HK-2 (cell line): ENCODE data around the gene PKD1L1.
"Not testable (repeated sequence)": the region's sequence is repeated elsewhere in the genome, so short reads cannot be mapped to it uniquely, and the experiment has no call there.

Experiments used
- DNase-seq: peaks from one replicate; pipeline ENCODE4 v3.0.0-alpha.2; 2018; ENCODE audit not compliant: unreplicated experiment

The PKD1L1 gene

DNA sequence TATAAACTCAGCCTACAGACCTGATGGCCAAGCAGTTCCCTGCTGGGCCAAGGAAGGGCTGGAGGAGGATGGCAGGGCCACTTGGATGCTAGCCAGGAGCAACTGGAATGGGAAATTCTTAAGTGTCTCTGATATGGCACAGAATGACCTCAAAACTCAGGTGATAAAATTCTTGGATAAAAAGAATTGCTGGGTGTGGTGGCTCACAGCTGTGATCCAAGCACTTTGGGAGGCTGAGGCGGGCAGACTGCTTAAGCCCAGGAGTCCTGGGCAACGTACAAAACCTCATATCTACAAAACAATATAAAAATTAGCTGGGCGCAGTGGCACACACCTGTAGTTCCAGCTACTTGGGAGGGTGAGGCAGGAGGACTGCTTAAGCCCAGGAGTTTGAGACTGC lies 14.0 kb upstream of the PKD1L1 start:
- no peak for DNase-seq

DNA sequence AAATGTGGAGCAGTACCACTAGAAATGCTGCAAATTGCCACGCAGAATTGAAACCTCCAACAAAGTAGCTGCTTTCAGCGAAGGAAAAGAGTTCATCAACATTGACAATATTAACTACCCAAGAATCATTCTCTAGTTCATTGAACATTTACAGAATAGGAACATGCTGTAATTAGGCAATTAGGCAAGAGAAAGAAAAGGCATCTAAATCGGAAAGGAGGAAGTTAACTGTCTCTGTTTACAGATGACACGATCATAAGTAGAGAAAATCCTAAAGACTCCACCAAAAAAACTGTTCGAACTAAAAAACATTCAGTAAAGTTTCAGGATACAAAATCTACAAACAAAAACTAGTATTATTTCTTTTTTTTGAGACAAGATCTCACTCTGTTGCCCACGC lies 8.9 kb upstream of the PKD1L1 start:
- no peak for DNase-seq

DNA sequence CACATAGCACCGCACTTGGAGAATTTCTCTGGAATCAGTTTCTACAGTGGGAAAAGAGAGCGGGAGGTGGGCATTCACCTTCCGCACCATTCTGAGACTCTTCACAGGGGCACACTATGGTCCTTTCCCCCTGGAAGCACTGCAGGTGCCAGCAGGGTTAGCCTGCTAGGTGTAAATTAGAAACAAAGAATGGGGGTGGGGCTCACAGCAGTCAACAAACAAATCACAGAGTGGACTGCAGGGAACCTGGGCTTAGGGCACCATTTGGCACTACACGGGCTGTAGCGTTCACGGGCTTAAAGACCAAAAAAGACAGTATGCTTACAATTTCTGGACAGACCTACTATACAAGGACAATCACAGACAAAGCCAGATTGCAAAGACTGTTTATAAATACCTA lies 8.0 kb upstream of the PKD1L1 start:
- no peak for DNase-seq

DNA sequence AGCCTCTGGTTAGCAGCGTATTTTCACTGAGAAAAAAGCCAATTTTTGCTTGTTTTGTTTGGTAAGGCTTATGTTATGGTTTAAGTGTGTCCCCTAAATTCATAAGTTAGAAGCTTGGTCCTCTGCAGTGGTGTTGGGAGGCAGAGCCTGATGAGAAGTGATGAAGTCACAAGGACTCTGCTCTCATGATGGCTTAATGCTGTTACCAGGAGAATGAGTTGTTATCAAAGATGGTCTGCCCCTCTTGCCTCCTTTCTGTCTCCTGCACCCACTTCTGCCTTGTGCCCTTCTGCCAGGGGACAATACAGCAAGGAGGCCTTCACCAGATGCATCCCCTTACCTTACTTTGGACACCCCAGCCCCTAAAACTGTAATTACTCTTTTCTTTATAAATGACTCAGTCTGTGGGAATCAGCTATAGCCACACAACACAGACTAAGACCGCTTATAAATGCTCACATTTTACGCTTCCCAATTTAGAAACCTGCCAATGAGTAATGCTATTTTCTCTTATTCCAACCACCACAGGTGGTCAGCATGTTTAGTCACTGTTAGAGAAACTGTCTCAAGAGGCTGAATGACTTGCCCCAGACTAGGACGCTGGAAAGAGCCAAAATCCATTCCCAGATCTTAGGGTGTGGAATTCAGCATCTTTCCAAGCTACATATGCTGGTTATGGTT lies 6.1 kb upstream of the PKD1L1 start:
- DNase-seq, result no peak

DNA sequence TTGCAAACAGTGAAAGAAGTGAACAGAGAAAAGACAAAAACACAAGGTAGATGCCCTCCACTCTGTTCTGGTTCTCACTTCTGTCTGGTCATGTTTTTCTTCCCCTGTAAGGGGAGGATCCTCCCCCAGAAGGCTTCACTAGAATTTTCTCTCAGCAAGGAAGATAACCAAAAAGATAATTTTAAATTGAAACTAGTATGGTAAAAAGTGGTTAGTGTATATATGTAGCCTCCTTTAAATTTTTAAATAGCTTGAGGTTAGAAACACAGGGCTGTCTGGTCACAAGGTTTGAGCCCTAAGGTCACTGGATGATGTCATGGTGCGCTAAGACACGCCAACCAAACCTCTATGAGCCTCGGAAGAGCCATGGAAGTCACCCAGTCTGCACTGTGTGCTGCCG lies 5.6 kb upstream of the PKD1L1 start:
- DNase-seq, result no peak

DNA sequence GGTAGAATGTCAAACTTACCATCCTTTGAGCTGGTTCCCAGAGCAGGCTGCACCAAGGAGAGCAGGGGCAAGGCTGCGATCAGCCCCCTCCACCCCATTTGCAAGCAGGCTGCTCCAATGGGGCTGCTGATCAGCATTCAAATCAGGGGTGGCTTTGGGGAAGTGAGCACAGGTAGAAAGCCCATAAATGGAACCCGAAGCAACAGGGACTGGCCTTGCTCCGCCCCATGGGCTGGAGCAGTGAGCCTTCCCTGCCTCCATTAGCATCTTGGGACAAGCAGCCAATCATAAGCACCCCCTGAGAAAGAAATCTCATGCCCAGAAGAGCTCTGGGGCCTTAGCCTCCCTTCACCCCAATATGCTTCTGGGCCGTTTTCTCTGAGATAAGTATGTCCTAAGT lies 4.0 kb upstream of the PKD1L1 start:
- DNase-seq, result no peak

DNA sequence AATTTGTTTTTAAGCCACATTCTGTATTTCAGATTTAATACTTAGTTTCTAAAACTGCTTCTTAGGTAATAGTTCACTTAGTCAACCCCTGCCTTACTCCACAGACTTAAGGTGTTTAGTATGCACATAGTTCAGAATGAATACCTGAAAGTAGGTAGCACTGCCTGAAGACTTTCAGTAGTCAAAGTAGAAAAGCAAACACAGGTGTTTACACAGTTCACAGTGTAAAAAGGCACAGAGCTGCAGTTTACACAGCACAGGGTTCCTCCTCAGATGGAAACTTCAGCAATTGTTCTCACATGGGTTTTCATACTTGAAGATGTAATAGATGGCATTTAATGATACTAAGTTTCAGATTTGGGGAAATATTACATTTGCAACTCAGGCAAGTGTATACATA lies 3.1 kb upstream of the PKD1L1 start:
- DNase-seq, result no peak

DNA sequence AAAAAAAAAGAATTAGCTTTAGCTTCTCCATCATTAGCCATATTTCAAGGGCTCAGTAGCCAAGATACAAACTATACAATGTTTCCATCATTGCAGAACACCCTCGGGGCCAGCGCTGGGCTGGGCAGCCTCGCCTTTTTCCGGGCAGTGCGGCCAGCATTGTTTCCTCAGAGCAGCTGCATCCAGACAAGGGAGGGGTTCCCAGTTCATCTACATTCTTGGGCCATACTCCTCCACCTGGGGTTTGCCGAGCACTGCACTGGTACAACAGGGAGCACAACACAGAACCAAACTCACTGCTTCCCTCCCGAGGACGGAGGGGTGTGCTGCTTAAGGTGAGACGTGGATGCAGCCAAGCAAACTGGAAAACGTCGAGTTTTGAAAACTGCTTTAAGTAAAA lies 2.4 kb upstream of the PKD1L1 start:
- no peak for DNase-seq

DNA sequence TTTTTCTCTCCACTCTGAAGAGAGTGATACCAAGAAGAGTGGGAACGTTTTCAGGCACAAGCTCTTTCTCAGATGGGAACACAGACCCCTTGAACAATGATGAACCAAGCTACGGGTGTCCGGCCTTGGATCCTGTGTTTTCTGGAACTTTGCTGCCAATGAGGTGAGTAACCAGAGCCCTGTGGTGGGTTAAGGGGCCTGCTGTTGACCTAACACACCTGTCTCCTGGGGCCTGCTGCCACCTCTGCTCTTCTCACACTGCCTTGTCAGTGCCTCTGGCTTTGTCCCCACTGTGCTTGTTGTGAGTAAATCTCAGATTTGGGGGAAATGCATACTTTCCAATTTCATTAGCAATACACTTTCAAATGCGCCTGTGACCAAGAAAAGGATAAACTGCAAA lies 1.4 kb upstream of the PKD1L1 start:
- DNase-seq, result no peak

DNA sequence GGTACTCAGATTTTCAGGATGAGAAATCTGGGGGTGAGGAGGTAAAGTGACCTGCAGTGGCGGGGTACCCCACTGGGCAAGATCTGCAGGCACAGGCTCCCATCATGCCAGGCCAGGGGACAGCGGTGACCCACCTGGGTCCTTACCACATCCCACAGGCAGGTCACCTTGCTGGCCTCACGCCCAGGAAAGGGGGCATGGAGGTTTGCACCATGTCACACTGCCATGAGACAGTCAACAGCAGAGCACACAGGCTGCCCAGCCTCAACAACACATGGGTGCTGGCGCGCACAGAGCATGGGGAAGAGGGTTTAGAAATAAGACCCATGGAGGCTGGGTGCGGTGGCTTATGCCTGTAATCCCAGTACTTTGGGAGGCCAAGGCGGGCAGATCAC lies 914 bp downstream of the PKD1L1 start:
- no peak for DNase-seq

DNA sequence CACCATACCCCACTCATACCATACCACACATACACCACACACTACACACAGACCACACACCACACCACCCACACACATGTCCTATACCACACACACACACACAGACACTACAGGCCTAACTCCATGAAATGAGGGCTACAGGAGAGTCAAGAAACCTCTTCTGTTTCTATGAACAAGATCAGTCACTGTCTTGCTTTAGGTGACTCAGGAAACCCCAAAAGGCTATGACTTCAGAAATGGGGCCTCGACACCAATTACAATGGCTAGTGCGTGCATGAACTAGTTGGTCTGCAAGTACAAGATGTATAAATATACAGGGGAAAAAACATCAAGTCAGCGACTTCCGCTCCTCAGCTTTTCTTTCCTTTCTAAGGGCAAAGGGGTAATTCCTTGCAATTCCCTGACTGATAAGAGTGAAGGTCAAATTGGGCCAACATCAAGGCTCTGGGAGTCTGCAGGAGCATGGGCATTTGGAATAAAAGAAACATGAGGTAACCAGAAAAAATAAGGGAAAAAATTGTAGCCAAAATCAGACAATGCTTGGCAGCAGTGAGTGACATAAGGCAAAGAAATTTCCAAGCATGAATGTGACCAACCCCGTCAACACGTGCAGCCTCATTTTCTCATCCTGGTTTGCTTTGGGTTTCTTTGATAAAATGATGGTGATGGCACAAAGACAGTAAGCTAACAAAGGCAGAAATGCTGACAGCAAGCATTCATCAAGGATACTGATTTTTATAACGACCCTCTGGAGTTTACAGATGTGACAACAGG lies 1.5 kb downstream of the PKD1L1 start:
- DNase-seq, result no peak

DNA sequence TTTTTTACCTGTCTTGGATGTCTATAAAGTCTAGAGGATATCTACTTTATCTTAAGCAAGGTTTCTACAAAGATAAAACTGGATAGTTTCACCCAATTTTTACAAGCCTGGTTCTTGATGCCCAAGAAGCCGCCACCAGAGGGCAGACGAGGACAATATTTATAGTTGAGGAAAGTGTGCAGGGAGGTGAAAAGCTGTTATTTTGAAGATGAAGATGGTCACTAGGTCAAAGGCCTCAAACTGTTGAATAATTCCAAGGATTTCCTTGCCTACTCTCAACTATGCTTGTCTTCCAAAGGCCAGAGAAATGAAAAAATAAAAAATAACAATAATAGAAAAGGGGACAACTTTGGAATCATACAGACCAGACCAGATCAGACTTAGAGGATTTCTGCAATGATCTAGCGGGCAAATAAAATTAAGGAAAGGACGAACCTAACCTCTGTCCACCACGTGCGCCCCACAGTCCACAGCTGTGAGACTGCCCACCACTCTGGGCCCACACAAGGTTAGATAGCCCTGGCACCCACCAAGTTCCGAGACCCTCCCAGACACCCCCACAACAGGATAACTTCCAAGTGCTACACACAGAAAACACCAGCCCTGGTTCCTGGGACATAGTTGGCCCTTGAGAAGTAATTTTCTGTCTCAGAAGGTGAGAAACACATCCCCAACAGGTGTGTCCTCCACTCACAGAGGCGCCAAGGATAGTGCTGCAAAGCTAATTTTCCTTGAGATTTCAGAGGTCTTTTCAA lies 2.8 kb downstream of the PKD1L1 start:
- DNase-seq, result peak; percentile 60

DNA sequence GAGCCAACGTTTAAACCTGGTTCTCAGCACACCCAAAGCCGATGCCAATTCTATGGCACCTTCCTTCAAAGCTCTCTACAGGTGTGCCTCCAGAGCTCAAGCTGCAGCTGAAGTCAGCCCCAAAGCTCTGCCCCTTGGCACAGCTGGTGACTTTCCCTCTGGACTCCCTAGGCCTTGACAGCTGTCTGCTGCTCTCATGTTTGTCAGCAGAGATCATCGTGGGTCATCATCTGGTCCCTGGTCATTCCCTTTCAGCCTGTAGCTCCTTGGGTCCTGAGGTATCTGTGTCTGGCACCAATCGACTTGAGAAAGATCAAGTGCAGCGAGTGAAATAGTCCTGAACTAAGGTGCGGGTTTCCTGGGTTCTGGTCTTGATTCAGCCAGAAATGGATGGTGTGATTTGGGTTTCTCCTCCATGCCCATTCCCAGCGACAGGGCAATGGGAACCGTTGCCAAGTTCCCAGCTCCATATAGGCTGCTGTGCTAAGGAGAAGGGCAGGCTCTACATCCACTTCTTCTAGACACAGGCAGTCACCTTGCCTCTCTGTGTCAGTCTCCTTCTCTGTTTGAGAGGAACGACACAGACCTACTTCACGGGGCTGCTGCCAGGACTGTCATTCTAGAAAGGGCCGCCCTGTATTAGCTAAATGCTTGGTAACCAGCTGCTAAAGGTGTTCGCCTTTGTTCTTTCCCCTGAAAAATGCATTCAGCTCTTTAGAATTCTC lies 3.6 kb downstream of the PKD1L1 start:
- no peak for DNase-seq

DNA sequence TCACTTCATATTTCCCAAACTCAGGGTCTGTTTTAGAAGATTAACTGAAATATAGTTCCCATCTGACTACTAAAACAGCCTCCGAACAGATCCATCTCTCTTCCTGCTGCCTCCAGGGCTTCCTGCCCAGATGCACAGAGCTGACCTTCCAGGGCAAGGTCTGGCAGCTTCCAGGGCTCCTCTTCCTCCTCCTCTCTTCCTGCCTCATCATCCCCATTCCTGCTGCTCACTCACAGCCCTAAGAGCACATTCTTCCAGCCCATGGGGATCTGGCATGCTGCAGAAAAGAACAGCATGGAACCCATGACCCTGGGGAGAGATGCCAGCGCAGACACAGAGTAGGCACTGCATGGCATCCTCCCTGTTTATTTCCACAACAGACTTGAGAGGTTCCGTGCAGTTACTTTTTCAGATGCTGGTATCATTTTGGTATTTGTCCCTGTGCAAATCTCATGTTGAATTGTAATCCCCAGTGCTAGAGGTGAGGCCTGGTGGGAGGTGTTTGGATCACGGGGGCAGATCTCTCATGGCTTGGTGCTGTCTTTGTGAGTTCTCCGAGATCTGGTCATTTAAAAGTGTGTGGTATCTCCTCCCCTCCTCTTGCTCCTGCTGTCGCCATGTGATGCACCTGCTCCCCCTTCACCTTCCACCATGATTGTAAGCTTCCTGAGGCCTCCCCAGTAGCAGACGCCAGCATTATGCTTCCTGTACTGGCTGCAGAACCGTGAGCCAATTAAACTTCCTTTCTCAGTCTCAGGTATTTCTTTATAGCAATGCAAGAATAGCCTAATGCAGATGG lies 4.4 kb downstream of the PKD1L1 start:
- DNase-seq, result no peak

DNA sequence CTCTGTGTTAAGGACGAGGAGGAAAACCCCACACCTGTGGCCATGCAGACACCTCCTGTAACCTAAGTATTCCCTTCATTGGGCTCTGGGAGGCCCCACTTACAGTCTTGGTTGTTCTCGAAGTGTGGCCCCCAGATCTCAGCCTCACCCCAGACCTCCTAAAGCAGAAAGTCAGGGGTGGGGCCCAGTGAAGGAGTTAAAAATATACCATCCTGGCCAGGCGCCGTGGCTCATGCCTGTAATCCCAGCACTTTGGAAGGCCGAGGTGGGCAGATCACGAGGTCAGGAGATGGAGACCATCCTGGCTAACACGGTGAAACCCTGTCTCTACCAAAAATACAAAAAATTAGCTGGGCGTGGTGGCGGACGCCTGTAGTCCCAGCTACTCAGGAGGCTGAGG lies 5.6 kb downstream of the PKD1L1 start:
- DNase-seq, result not testable (repeated sequence)

DNA sequence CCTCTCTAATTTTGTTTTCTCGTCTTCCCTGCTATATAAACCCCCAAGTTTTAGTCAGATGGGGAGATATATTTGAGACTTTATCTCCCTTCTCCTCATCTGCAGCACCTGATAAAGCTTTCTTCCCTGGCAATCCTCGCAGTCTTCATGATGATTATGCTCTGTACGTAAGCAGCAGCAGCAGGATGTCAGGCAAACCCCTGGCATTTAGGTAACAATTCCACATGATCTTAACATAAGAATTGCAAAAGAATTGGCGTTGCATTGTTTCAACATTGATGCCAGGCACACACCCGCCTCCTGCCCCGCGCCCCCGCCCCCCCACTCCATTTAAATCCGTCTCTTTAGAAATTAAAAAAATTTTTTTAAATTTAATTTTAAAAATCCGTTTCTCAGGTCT lies 6.1 kb downstream of the PKD1L1 start:
- no peak for DNase-seq

DNA sequence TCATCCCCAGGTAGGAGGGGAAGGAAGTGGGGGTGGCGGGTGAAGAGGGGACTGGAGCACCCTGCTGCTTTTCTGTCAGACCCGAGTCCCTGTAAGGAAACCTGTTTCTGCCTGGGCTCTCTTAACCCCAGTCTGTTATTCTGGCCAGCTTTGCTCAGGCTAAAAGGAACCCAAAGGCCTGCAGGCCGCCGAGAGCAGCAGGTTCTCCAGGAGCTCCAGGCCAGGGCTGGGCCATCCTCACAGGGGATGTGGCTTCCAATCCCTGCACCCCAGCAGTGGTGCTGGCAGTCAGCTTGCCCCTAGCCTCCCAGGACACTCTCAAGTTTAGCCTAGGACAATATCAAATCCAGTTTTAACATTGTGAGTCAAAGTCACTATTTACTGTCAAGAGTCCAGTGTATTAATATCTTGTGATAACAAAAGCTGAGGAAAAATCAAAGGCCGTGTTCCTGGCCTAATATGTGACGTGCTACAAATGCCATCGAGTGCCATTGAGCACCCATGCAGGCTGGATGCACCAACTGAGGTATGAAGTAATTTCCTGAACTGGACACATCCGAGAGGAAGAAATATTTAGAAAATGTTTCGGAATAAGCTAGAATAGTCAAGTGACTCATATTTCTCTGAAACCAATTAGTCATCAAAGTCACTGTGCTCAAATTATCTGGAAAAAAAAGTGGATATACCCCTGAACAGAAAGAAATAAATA lies 7.0 kb downstream of the PKD1L1 start:
- peak; percentile 30 for DNase-seq

DNA sequence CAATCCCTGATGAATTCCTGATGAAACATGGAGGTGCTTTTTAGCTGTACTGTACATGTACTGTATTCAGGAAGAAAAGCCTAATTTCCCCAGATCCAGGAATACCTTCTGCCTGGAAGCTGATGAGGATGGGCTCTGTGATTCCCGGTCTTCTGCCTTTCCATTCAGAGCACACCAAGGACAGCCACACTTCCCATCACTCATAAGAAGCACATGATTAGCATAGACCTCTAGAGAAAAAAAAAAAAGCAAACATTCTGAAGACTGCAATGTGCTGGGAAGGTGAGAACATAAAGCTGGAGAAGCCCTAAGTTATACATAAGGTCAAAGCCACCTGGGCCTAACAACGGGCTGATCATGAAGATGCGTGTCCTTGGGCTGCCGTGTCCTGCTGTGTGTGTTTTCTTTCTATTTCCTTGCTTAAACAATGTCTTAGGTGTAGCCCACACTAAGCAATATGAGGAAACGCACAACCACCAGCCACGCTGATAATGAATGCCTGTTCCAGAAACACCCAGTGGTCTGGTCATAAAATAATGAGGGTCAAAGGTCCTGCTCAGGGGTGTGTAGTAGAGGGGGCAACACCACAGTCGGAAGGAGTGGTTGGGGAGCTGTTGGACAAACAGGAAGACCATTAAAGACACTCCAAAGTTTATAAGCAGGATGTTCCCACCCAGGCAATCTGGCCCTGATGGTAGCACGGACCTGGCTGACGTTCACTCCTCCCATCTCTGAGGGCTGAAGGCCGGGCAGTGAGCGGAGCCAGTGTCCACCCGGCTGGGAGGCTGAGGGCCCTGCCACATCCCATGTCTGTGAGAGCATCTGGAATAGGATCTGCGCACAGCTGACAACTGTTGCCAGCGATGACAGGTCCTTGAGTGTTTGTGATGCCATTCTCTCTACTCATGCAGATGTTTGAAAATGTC lies 7.9 kb downstream of the PKD1L1 start:
- DNase-seq, result no peak

DNA sequence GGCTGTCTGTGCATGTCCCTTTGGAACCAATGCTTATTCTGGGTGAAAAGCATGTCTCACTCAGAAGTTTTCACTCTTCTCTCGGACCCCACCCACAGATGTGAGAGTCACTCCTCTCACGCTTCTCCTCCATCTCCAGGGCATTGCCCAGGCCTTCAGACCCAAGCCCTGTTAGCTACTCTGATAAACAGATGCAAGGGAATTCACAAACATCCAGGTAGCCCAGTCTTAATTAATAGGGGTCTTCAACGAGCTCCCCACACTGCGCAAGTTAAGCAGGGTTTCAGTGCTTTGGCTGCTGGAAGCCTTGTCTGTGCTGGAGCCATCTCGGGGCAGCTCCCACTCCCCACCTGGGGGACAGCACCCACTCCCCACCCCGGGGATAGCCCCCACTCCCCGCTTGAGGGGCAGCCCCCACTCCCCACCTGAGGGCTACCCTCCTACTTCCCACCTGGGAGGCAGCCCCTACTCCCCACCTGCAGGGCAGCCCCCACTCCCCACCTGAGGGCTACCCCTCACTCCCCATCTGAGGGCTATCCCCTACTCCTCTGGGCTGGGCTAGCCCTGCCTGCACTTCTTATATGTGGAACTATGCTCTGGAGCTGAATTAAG lies 8.7 kb downstream of the PKD1L1 start:
- no peak for DNase-seq
